Measurements from ENCODE around the gene RANGAP1. TPM values are rescaled to one million over a fixed set of nuclear protein-coding genes. Genes with fewer than 3 reads are reported as not detected.

Gene RANGAP1
- total and polyA plus RNA-seq, 2 of the 13 experiments (the other 11 are each of a cell fraction or from before 2014, with no cell fraction given): 51.8 to 83.9 TPM

- Histone ChIP-seq H4K20me1 (ENCODE audit: insufficient read depth, low read length) (no peaks in the 10 kb centered on the region), H2AFZ (ENCODE audit: low read length) (no peak overlapping the region), H3K9ac (ENCODE audit: insufficient read depth, low read depth, low read length) (peak overlapping the region; percentile 53), H3K4me2 (ENCODE audit: low read depth, low read length) (peak overlapping the region; percentile 59), H3K27me3 (ENCODE audit: control insufficient read depth in 1 of 2, insufficient read depth in 2 of 2, low read length in 2 of 2) (no peaks in the 10 kb centered on the region), H3K36me3 (replicated peaks in 1 of 2; ENCODE audit: control insufficient read depth in 1 of 2, insufficient read depth in 2 of 2, low read length in 2 of 2) (peaks cover 15 to 27% of the 10 kb centered on the region in 2 experiments; a peak in 4 of 5 replicates), H3K4me3 (replicated peaks in 1 of 3; ENCODE audit: insufficient read depth in 1 of 3, low read depth in 2 of 3, low read length in 3 of 3) (no peak overlapping the region), H3K9me3 (ENCODE audit: low read length) (no peaks in the 10 kb centered on the region), H3K79me2 (ENCODE audit: insufficient read depth, low read length) (no peaks in the 10 kb centered on the region), H3K4me1 (ENCODE audit: insufficient read depth, low read length) (peaks cover 23% of the 10 kb centered on the region), H3K27ac (ENCODE audit: extremely low read length, insufficient read depth, low read length) (peak overlapping the region; percentile 77)
- intact Hi-C loops (cut with micrococcal nuclease; ENCODE audit: unreplicated experiment) (no loop called here), in situ Hi-C loops (cut with HindIII; ENCODE audit: extremely low pct_ligation_motif_present, low pct_unique_long_range_greater_than_20kb) (no loop called here)
- 33% methylated on average over 3 of the region's 7 CpGs for WGBS (ENCODE audit: low lambda C conversion rate)
- no TSS peak for BruUV-seq (replicated peaks)
- ATAC-seq: peak; percentile 89
- CTCF ChIA-PET (ENCODE audit: low intra/inter-chr PET ratio, low total read pairs): no interaction called here
- FAIRE-seq: peak; percentile 72
- POLR2A ChIA-PET: interaction anchor here (0.6 to 1.0 kb wide), 5 partner anchors 11 to 241 kb away, joined by 3 to 6 read pairs (median 4); partner anchors contain the start of gene ZC3H7B
- peak; percentile 59 for DNase-seq (ENCODE audit: low spot score)
- TF ChIP-seq ZC3H13 (CRISPR knock-in tag; IDR thresholded peaks at IDR 0.05) (no peak), ZSCAN12 (CRISPR knock-in tag; IDR thresholded peaks at IDR 0.05) (no peak), PRDM10 (CRISPR knock-in tag; IDR thresholded peaks at IDR 0.05; ENCODE audit: low read depth) (no peak), HDAC6 (IDR thresholded peaks at IDR 0.05; ENCODE audit: low read depth, low read length) (no peak), ZNF687 (CRISPR knock-in tag; IDR thresholded peaks at IDR 0.05) (peak; percentile 88), PAWR (CRISPR knock-in tag; IDR thresholded peaks at IDR 0.05; ENCODE audit: borderline replicate concordance) (no peak), ZNF24 (IDR thresholded peaks at IDR 0.05) (no peak), ZNF749 (CRISPR knock-in tag; IDR thresholded peaks at IDR 0.05; ENCODE audit: borderline replicate concordance) (no peak), ZSCAN30 (CRISPR knock-in tag; IDR thresholded peaks at IDR 0.05) (no peak), ZMYM3 (CRISPR knock-in tag; IDR thresholded peaks at IDR 0.05) (0 out of 2 replicates have a peak, but pooled peaks have one; percentile 15), HNRNPLL (IDR thresholded peaks at IDR 0.05; ENCODE audit: low read depth, low read length, poor library complexity, severe bottlenecking) (no peak), ZBED4 (CRISPR knock-in tag; IDR thresholded peaks at IDR 0.05; ENCODE audit: borderline replicate concordance) (no peak), ZNF629 (CRISPR knock-in tag; conservative IDR thresholded peaks at IDR 0.05) (no peak)
Measured at GRCh38 chr22:41223535-41223934, 62.5 kb downstream of the RANGAP1 start.
